HCT116 (cell line): ENCODE data around the gene ORMDL2. TPM values are rescaled to one million over a fixed set of nuclear protein-coding genes. Genes with fewer than 3 reads are reported as not detected.

Experiments
- ATAC-seq: fragments of 200-7000 bp; cut with Tn5 transposase; 2 replicates; pipeline ENCODE4 v1.9.1; 2020; ENCODE audit warnings: mild to moderate bottlenecking, moderate library complexity
- BruUV-seq: library from RNA; stranded (reverse); fragments of 400-500 nt; replicated peaks from 2 replicates; lab custom pipeline; 2021; lab: Mats Ljungman, UMichigan
- CTCF ChIA-PET: fragments of 300-600 bp; sonication (Branson Sonifier 250); formaldehyde crosslinking; loops from one replicate; lab custom pipeline; 2021; ENCODE audit warnings: antibody characterized with exemption; lab: Charles Lee
- POLR2A ChIA-PET: fragments of 300-600, 350-600 bp; sonication (Branson Sonifier 250); formaldehyde crosslinking; loops from one replicate; lab custom pipeline; 2021; ENCODE audit warnings: antibody characterized with exemption; lab: Charles Lee
- RAD21 ChIA-PET, 2 experiments: fragments of 300-600 bp; sonication (Branson Sonifier 250); formaldehyde crosslinking; loops; one replicate each; lab custom pipeline; 2023; ENCODE audit warnings: low total read pairs in 2 of 2; ENCODE audit not compliant: uncharacterized antibody in 2 of 2, unreplicated experiment in 2 of 2, low non-redundant PET in 1 of 2; lab: Charles Lee
- DNase-seq: peaks from one replicate; pipeline ENCODE4 v3.0.0-alpha.2; 2010; ENCODE audit warnings: low read depth, low spot score
- H2AFZ ChIP-seq: fragments of 200-600 bp; shearing (Covaris generic), sonication (generic); 2 replicates; pipeline ENCODE4 v1.6.1; 2017; ENCODE audit warnings: low read depth, mixed run types, mixed read lengths, antibody characterized with exemption, low read length; ENCODE audit not compliant: poor library complexity, severe bottlenecking
- H3K27ac ChIP-seq: 2 replicates; pipeline ENCODE4 v1.5.1; 2012; ENCODE audit warnings: low read depth, low read length
- H3K27me3 ChIP-seq: fragments of 200-600 bp; sonication (generic); 2 replicates; pipeline ENCODE4 v1.6.1; 2016; ENCODE audit warnings: mixed run types, low read length, mixed read lengths; ENCODE audit not compliant: insufficient read depth
- H3K36me3 ChIP-seq, 2 experiments: fragments of 200-500 bp in 1 of 2; fragments of 200-600 bp in 1 of 2; sonication (Bioruptor generic) in 1 of 2; sonication (generic) in 1 of 2; 2 replicates each; pipeline versions ENCODE4 v1.5.1 to v1.6.1; 2014 to 2016; ENCODE audit warnings: low read length in 2 of 2, inconsistent platforms in 1 of 2, mixed read lengths in 1 of 2, mixed run types in 1 of 2; ENCODE audit not compliant: insufficient read depth in 2 of 2, control insufficient read depth in 1 of 2
- H3K4me1 ChIP-seq, 2 experiments: fragments of 200-600 bp in 1 of 2; sonication (generic) in 1 of 2; 2 replicates each; pipeline versions ENCODE4 v1.5.1 to v1.6.1; 2012 to 2017; ENCODE audit warnings: low read length in 2 of 2, inconsistent platforms in 1 of 2, mild to moderate bottlenecking in 1 of 2, mixed read lengths in 1 of 2, mixed run types in 1 of 2, moderate library complexity in 1 of 2; ENCODE audit not compliant: insufficient read depth in 2 of 2, control insufficient read depth in 1 of 2
- H3K4me2 ChIP-seq: fragments of 200-600 bp; sonication (generic); 2 replicates; pipeline ENCODE4 v1.6.1; 2017; ENCODE audit warnings: mixed run types, low read length, mixed read lengths
- H3K4me3 ChIP-seq, 2 experiments: fragments of 200-600 bp in 1 of 2; sonication (generic) in 1 of 2; replicated peaks in 1 of 2; 2 replicates each; pipeline ENCODE4 v1.5.1; 2011 to 2016; ENCODE audit warnings: low read length in 2 of 2, control low read depth in 1 of 2, low read depth in 1 of 2, mild to moderate bottlenecking in 1 of 2, mixed read lengths in 1 of 2, mixed run types in 1 of 2
- H3K79me2 ChIP-seq: fragments of 200-600 bp; sonication (generic); 2 replicates; pipeline ENCODE4 v1.6.1; 2017; ENCODE audit warnings: mild to moderate bottlenecking, mixed run types, low read length, moderate library complexity, mixed read lengths; ENCODE audit not compliant: insufficient read depth
- H3K9ac ChIP-seq: fragments of 200-600 bp; sonication (generic); 2 replicates; pipeline ENCODE4 v1.6.1; 2016; ENCODE audit warnings: low read length, mixed read lengths
- H3K9me2 ChIP-seq: fragments of 200-600 bp; sonication (generic), shearing (Covaris generic); 2 replicates; pipeline ENCODE4 v1.6.1; 2017; ENCODE audit warnings: mixed run types, mild to moderate bottlenecking, moderate library complexity; ENCODE audit not compliant: insufficient read depth
- H3K9me3 ChIP-seq, 2 experiments: fragments of 200-500 bp in 1 of 2; fragments of 200-600 bp in 1 of 2; sonication (Bioruptor generic) in 1 of 2; sonication (generic) in 1 of 2; 2 replicates each; pipeline ENCODE4 v1.6.1; 2014 to 2017; ENCODE audit warnings: low read length in 2 of 2, mixed read lengths in 2 of 2, inconsistent platforms in 1 of 2, low read depth in 1 of 2, mild to moderate bottlenecking in 1 of 2, mixed run types in 1 of 2, moderate library complexity in 1 of 2; ENCODE audit not compliant: control insufficient read depth in 1 of 2, insufficient read depth in 1 of 2
- H4K20me1 ChIP-seq: fragments of 200-600 bp; sonication (generic), shearing (Covaris generic); 2 replicates; pipeline ENCODE4 v1.6.1; 2017; ENCODE audit warnings: mixed run types, mild to moderate bottlenecking, moderate library complexity; ENCODE audit not compliant: insufficient read depth
- ATF3 ChIP-seq: IDR thresholded peaks from 2 replicates; pipeline ENCODE4 v1.6.1; 2012
- CBX3 ChIP-seq: IDR thresholded peaks from 2 replicates; pipeline ENCODE4 v1.6.1; 2012; ENCODE audit warnings: low read depth
- CEBPB ChIP-seq: IDR thresholded peaks from 2 replicates; pipeline ENCODE4 v1.6.1; 2012; ENCODE audit warnings: low read depth
- CTCF ChIP-seq, 3 experiments: fragments of 200-600 bp in 1 of 3; sonication (generic) in 1 of 3; IDR thresholded peaks in 2 of 3; conservative IDR thresholded peaks in 1 of 3; 2 replicates each; pipeline ENCODE4 v1.5.1; 2012 to 2017; ENCODE audit warnings: low read depth in 2 of 3, low read length in 2 of 3, antibody characterized with exemption in 1 of 3, borderline replicate concordance in 1 of 3, control low read depth in 1 of 3, mild to moderate bottlenecking in 1 of 3, mixed read lengths in 1 of 3, mixed run types in 1 of 3, moderate library complexity in 1 of 3; ENCODE audit not compliant: insufficient read depth in 1 of 3
- ELF1 ChIP-seq: IDR thresholded peaks from 2 replicates; pipeline ENCODE4 v1.6.1; 2012; ENCODE audit warnings: low read depth, borderline replicate concordance
- EZH2 ChIP-seq: fragments of 200-600 bp; sonication (generic); IDR thresholded peaks from 2 replicates; pipeline ENCODE4 v1.6.1; 2017; ENCODE audit warnings: antibody characterized with exemption, mixed run types
- EZH2phosphoT487 ChIP-seq: fragments of 200-600 bp; IDR thresholded peaks from 2 replicates; pipeline ENCODE4 v1.6.1; 2018; ENCODE audit warnings: antibody characterized with exemption, borderline replicate concordance
- FOSL1 ChIP-seq: IDR thresholded peaks from 2 replicates; pipeline ENCODE4 v1.6.1; 2012; ENCODE audit warnings: low read depth
- JUND ChIP-seq: IDR thresholded peaks from 2 replicates; pipeline ENCODE4 v1.6.1; 2012
- MAX ChIP-seq: IDR thresholded peaks from 2 replicates; pipeline ENCODE4 v1.6.1; 2012
- POLR2AphosphoS5 ChIP-seq: IDR thresholded peaks from 2 replicates; pipeline ENCODE4 v1.6.1; 2011; ENCODE audit warnings: mild to moderate bottlenecking, low read depth, low read length, moderate library complexity
- RAD21 ChIP-seq: IDR thresholded peaks from 2 replicates; pipeline ENCODE4 v1.6.1; 2012; ENCODE audit warnings: low read depth, mild to moderate bottlenecking
- REST ChIP-seq: IDR thresholded peaks from 2 replicates; pipeline ENCODE4 v1.6.1; 2012; ENCODE audit warnings: low read depth
- SIN3A ChIP-seq: IDR thresholded peaks from 2 replicates; pipeline ENCODE4 v1.6.1; 2012; ENCODE audit warnings: low read depth
- SP1 ChIP-seq: IDR thresholded peaks from 2 replicates; pipeline ENCODE4 v1.6.1; 2012; ENCODE audit warnings: low read depth
- SRF ChIP-seq: IDR thresholded peaks from 2 replicates; pipeline ENCODE4 v1.6.1; 2012; ENCODE audit warnings: low read depth
- TCF7L2 ChIP-seq: IDR thresholded peaks from 2 replicates; pipeline ENCODE4 v1.7.0; 2011; ENCODE audit warnings: borderline replicate concordance, inconsistent platforms; ENCODE audit not compliant: insufficient read depth, insufficient read length; ENCODE audit errors: extremely low read depth
- YY1 ChIP-seq: IDR thresholded peaks from 2 replicates; pipeline ENCODE4 v1.6.1; 2011; ENCODE audit warnings: low read length, low read depth, moderate library complexity, mild to moderate bottlenecking; ENCODE audit not compliant: insufficient replicate concordance; ENCODE audit errors: extremely low read depth
- ZFX ChIP-seq: fragments of 450-650 bp; IDR thresholded peaks from 2 replicates; pipeline ENCODE4 v1.6.1; 2017
- ZNF274 ChIP-seq: fragments of 200-500 bp; sonication (Bioruptor generic); IDR thresholded peaks from 2 replicates; pipeline ENCODE4 v1.6.1; 2014; ENCODE audit warnings: mild to moderate bottlenecking, low read depth, low read length, inconsistent platforms
- intact Hi-C: fragments of 100-400 bp; cut with micrococcal nuclease; formaldehyde crosslinking; loops from 2 replicates; pipeline ENCODE4 v1.10.0; 2022
- total RNA-seq: library from RNA; stranded (reverse); gene quantifications from one replicate; pipeline ENCODE4 v1.2.1, GENCODE V29; 2021; ENCODE audit not compliant: unreplicated experiment

Gene ORMDL2
- total RNA-seq, 1 experiment from 2014 or later = 25.5 TPM

GRCh38 chr12:55838361-55838760 is 20.5 kb downstream of the ORMDL2 start:
- Histone ChIP-seq H3K4me2 (no peak overlapping the region), H3K9me3 (no peaks in the 10 kb centered on the region), H2AFZ (no peak overlapping the region), H3K79me2 (no peaks in the 10 kb centered on the region), H3K4me3 (no peak overlapping the region), H3K9me2 (no peaks in the 10 kb centered on the region)
- ChIA-PET CTCF (no interaction called here), POLR2A (interaction anchor here (1.8 kb wide), 1 partner anchor 9 kb away, joined by 8 read pairs; the partner anchor contains the start of gene DNAJC14)
- DNase-seq = no peak
- no TSS peak for BruUV-seq
- no peak for TF ChIP-seq ATF3
- TF ChIP-seq SRF = no peak
- no peak for TF ChIP-seq JUND
- no peak for TF ChIP-seq TCF7L2
- TF ChIP-seq RAD21 = no peak
- no peak for TF ChIP-seq SP1
- no peak for TF ChIP-seq POLR2AphosphoS5
- no peak for TF ChIP-seq FOSL1
- TF ChIP-seq CEBPB = no peak
- no peak for TF ChIP-seq CTCF (IDR thresholded peaks at IDR 0.05 in 2 of 3, conservative IDR thresholded peaks at IDR 0.05 in 1 of 3; ENCODE audit: borderline replicate concordance in 1 of 3, insufficient read depth in 1 of 3, low read depth in 2 of 3, low read length in 2 of 3)
- TF ChIP-seq ZFX = no peak
- TF ChIP-seq ZNF274 = no peak
- no peak for TF ChIP-seq SIN3A
- TF ChIP-seq CBX3 = no peak
- no peak for TF ChIP-seq EZH2phosphoT487
- no peak for TF ChIP-seq REST
- TF ChIP-seq YY1 = no peak
- TF ChIP-seq MAX = no peak
- TF ChIP-seq EZH2 = no peak
- TF ChIP-seq ELF1 = no peak
- TF ChIP-seq, all 23 proteins: peak for 0
- Histone ChIP-seq H3K4me1 (peaks cover 9 to 19% of the 10 kb centered on the region in 2 experiments), H3K36me3 (no peaks in the 10 kb centered on the region), H3K27ac (no peak overlapping the region), H3K27me3 (no peaks in the 10 kb centered on the region), H4K20me1 (no peaks in the 10 kb centered on the region), H3K9ac (no peak overlapping the region)
- ATAC-seq = no peak
- intact Hi-C loops = no loop called here
- RAD21 ChIA-PET = no interaction called here
